OCI-LY1 (cell line): ENCODE measurements around the gene DOK7.

Experiments used
- EZH2 ChIP-seq: fragments of 200-600 bp; sonication (generic), shearing (Covaris generic); IDR thresholded peaks from 2 replicates; pipeline ENCODE4 v1.8.0; 2017; ENCODE audit warnings: borderline replicate concordance, mixed run types, mild to moderate bottlenecking, antibody characterized with exemption, low read length, moderate library complexity, mixed read lengths
- TF ChIP-seq, protein P1 (sequence below): fragments of 200-600 bp; sonication (generic), shearing (Covaris generic); IDR thresholded peaks from 2 replicates; pipeline ENCODE4 v1.5.1; 2017; ENCODE audit warnings: mild to moderate bottlenecking, antibody characterized with exemption, low read length, moderate library complexity, mixed read lengths

DNA sequence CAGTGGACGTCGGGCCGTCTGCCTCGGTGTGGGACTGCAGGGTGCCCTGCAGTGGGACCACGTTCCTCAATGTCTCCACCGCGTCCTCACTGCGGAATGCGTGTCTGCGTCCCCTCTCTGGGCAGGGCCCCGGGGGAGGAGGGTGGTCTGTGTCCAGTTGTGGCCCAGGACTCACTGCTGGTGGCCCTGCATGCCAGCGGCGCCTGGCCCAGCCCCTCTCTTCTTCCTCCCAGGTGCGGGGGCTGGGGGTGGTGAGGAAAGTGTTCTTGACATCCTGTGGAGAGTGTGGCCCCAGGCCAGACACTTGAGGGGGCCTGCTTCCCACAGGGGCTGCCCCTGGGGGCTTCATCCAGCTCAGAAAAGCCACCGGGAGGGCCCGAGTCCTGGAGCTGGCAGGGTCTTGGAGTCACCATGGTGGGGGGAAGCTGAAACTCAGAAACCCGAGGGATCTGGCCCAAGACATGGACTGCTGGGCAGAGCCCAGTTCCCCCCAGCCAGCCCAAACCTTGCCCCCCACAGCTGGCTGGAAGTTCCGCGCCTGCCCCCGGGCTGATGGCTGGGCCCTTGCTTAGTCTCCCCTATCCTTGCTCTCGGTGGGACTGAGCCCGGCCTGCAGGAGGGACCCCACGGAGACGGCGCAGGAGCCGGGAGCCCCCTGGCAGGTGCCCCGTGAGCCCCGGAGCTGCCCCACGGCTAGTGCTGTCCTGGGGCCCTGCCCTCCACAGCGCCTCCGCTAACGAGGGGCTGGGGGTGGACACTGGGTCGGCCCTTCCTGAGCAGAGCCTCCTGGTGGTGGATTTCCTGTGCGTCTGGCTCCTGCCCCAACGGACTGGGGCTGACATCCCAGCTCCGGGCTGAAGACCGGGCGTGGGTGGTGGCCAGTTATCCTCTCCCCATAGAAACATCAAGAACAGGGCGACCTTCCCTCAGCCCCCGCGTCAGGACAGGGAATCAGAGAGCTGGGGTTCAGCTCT lies 2.9 kb downstream of the DOK7 start:
- TF ChIP-seq, protein P1, sequence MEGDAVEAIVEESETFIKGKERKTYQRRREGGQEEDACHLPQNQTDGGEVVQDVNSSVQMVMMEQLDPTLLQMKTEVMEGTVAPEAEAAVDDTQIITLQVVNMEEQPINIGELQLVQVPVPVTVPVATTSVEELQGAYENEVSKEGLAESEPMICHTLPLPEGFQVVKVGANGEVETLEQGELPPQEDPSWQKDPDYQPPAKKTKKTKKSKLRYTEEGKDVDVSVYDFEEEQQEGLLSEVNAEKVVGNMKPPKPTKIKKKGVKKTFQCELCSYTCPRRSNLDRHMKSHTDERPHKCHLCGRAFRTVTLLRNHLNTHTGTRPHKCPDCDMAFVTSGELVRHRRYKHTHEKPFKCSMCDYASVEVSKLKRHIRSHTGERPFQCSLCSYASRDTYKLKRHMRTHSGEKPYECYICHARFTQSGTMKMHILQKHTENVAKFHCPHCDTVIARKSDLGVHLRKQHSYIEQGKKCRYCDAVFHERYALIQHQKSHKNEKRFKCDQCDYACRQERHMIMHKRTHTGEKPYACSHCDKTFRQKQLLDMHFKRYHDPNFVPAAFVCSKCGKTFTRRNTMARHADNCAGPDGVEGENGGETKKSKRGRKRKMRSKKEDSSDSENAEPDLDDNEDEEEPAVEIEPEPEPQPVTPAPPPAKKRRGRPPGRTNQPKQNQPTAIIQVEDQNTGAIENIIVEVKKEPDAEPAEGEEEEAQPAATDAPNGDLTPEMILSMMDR: no peak
- TF ChIP-seq EZH2: no peak
